Right atrium auricular region (tissue), 2 donors: ENCODE data around the gene MANBA. TPM values are rescaled to one million over a fixed set of nuclear protein-coding genes. Genes with fewer than 3 reads are reported as not detected.

ENCODE experiments used
- DNase-seq: peaks from one replicate; pipeline ENCODE4 v3.0.0-alpha.2; 2019; ENCODE audit warnings: low spot score
- H3K27ac ChIP-seq, 2 donors: fragments of 200-600 bp; sonication (generic); 1 replicate in 1 of 2; 2 replicates in 1 of 2; pipeline ENCODE4 v1.5.1; 2016 to 2019
- H3K27me3 ChIP-seq, 2 donors: fragments of 200-600 bp; sonication (generic); one replicate each; pipeline versions ENCODE4 v1.5.1 to v1.6.0; 2017 to 2019
- H3K36me3 ChIP-seq: fragments of 200-600 bp; sonication (generic); one replicate; pipeline ENCODE4 v1.5.1; 2016
- H3K4me1 ChIP-seq, 2 donors: fragments of 200-600 bp; sonication (generic); one replicate each; pipeline versions ENCODE4 v1.5.1 to v1.6.0; 2017 to 2019
- H3K4me3 ChIP-seq, 2 donors: fragments of 200-600 bp; sonication (generic); 1 replicate in 1 of 2; 2 replicates in 1 of 2; pipeline ENCODE4 v1.5.1; 2017 to 2019; ENCODE audit warnings: mild to moderate bottlenecking in 1 of 2, moderate library complexity in 1 of 2
- H3K9me3 ChIP-seq, 2 donors: fragments of 200-600 bp; sonication (generic); one replicate each; pipeline ENCODE4 v1.5.1; 2019
- CTCF ChIP-seq, 2 donors: fragments of 200-600 bp; sonication (generic); IDR thresholded peaks; one replicate each; pipeline ENCODE4 v1.5.1; 2019; ENCODE audit warnings: antibody characterized with exemption in 2 of 2
- total RNA-seq, 2 donors: library from RNA; depleted of rRNA; stranded (reverse); fragments of >200 nt; gene quantifications; one replicate each; pipeline ENCODE4 v1.1.0, GENCODE V29; 2016

Gene MANBA
- total RNA-seq, 2 donors from 2014 or later = 26.9 to 41.6 TPM

GRCh38 chr4:102608190-102608589 lies 152.6 kb downstream of the MANBA start:
- TF ChIP-seq CTCF (IDR thresholded peaks at IDR 0.05) = no peak
- Histone ChIP-seq H3K36me3 (peaks cover 69% of the 10 kb centered on the region), H3K27me3 (no peaks in the 10 kb centered on the region), H3K4me1 (no peaks in the 10 kb centered on the region), H3K27ac (no peak overlapping the region), H3K4me3 (no peak overlapping the region), H3K9me3 (no peaks in the 10 kb centered on the region)
- no peak for DNase-seq

- H3K36me3 ChIP-seq = peaks cover 58% of the 10 kb centered on the region
- no peaks in the 10 kb centered on the region for H3K4me1 ChIP-seq
- H3K27ac ChIP-seq = no peak overlapping the region
- no peak for TF ChIP-seq CTCF (IDR thresholded peaks at IDR 0.05)
- H3K27me3 ChIP-seq = no peaks in the 10 kb centered on the region
- no peak overlapping the region for H3K4me3 ChIP-seq
- H3K9me3 ChIP-seq = no peaks in the 10 kb centered on the region
- no peak for DNase-seq
Observed at GRCh38 chr4:102606846-102607450, 153.8 kb downstream of the MANBA start.

GRCh38 chr4:102606261-102606660 lies 154.5 kb downstream of the MANBA start:
- Histone ChIP-seq H3K27me3 (no peaks in the 10 kb centered on the region), H3K4me3 (no peak overlapping the region), H3K27ac (no peak overlapping the region), H3K9me3 (no peaks in the 10 kb centered on the region), H3K4me1 (no peaks in the 10 kb centered on the region), H3K36me3 (peaks cover 56% of the 10 kb centered on the region)
- no peak for DNase-seq
- no peak for TF ChIP-seq CTCF (IDR thresholded peaks at IDR 0.05)

GRCh38 chr4:102604222-102604940 lies 156.4 kb downstream of the MANBA start:
- no peak for DNase-seq
- no peaks in the 10 kb centered on the region for H3K27me3 ChIP-seq
- peaks cover 51% of the 10 kb centered on the region for H3K36me3 ChIP-seq
- H3K4me3 ChIP-seq = no peak overlapping the region
- H3K27ac ChIP-seq = no peak overlapping the region
- TF ChIP-seq CTCF (IDR thresholded peaks at IDR 0.05) = no peak
- no peaks in the 10 kb centered on the region for H3K9me3 ChIP-seq
- H3K4me1 ChIP-seq = no peaks in the 10 kb centered on the region

GRCh38 chr4:102601586-102602227 lies 159.1 kb downstream of the MANBA start:
- Histone ChIP-seq H3K36me3 (peaks cover 34% of the 10 kb centered on the region), H3K27ac (no peak overlapping the region), H3K4me3 (no peak overlapping the region), H3K4me1 (peaks cover 0 to 9% of the 10 kb centered on the region in 2 donors), H3K27me3 (no peaks in the 10 kb centered on the region), H3K9me3 (no peaks in the 10 kb centered on the region)
- no peak for TF ChIP-seq CTCF (IDR thresholded peaks at IDR 0.05)
- DNase-seq = no peak
